Embryonic facial prominence (tissue), 1 donor: Measurements from ENCODE around the gene DTL.

ENCODE experiments used
- DNase-seq: peaks from one replicate; pipeline ENCODE4 v3.0.0-alpha.2; 2016; ENCODE audit errors: extremely low spot score

DTL gene

DNA sequence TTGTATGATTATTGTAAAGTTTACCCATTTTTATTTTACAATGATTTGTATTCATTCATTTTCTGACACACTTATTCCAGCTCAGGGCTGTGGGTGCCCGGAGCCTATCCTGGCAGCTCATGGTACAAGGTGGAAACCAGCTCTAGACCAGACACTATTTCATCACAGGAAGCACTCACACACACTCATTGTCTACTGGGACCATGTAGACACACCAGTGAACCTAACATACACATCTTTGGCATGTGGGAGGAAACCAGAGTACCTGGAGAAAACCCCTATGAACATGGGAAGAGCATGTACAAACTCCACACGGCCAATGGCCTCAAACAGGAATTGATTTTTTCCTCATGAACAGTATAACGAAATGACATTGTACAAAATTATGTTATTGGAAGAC is 2.4 kb downstream of the DTL start:
- no peak for DNase-seq

GRCh38 chr1:212039622-212040021 is 4.1 kb downstream of the DTL start:
- DNase-seq = no peak

- no peak for DNase-seq
Observed at GRCh38 chr1:212040629-212041412, 5.3 kb downstream of the DTL start.

- DNase-seq = no peak
Observed at GRCh38 chr1:212042436-212042835, 6.9 kb downstream of the DTL start.

- no peak for DNase-seq
Observed at GRCh38 chr1:212044851-212045250, 9.3 kb downstream of the DTL start.

- no peak for DNase-seq
Observed at GRCh38 chr1:212045981-212046380, 10.4 kb downstream of the DTL start.

- DNase-seq = no peak
Observed at GRCh38 chr1:212053993-212054392, 18.4 kb downstream of the DTL start.

- no peak for DNase-seq
Observed at GRCh38 chr1:212055333-212055732, 19.8 kb downstream of the DTL start.

GRCh38 chr1:212060632-212061472 is 25.3 kb downstream of the DTL start:
- DNase-seq = no peak

DNA sequence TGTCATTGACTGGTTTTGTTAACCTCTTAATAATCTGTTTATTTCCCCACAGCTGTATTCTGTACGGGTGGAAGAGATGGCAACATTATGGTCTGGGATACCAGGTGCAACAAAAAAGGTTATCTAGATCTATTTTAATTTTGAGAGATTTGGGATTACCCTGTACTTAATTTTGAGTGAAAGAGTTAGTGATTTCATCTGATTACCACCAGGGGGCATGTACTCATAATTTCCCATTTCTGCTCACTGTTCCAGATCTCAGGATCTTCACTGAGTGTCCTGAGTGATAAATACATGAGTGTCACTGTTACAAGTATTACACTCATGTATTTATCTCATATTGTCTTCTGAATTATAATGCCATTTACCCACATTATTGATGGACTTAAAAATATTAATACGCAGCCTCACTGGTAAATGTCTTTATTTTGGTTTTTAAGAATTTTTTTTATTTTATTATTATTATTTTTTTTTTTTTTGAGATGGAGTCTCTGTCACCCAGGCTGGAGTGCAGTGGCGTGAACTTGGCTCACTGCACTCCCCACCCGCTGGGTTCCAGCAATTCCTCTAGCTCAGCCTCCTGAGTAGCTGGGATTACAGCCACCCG is 27.4 kb downstream of the DTL start:
- no peak for DNase-seq

- DNase-seq = no peak
Observed at GRCh38 chr1:212067787-212068186, 32.2 kb downstream of the DTL start.

GRCh38 chr1:212070720-212071302 is 35.3 kb downstream of the DTL start:
- peak; percentile 46 for DNase-seq

DNA sequence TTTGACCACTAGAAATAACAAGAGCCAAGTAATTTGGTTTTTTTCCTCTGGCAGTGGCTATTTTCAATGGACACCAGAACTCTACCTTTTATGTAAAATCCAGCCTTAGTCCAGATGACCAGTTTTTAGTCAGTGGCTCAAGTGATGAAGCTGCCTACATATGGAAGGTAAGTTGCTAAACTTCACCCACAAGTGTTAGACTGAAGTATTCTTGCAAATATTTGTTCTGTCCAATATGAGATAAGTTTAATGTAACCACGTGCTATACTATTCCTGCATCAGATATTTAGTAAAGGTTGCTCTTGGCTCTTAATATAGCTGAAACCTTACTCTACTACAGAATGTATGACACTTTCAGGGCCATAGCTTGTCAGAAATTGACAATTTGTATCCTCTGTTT is 36.5 kb downstream of the DTL start:
- DNase-seq = no peak

- no peak for DNase-seq
Observed at GRCh38 chr1:212073490-212073889, 37.9 kb downstream of the DTL start.

DNA sequence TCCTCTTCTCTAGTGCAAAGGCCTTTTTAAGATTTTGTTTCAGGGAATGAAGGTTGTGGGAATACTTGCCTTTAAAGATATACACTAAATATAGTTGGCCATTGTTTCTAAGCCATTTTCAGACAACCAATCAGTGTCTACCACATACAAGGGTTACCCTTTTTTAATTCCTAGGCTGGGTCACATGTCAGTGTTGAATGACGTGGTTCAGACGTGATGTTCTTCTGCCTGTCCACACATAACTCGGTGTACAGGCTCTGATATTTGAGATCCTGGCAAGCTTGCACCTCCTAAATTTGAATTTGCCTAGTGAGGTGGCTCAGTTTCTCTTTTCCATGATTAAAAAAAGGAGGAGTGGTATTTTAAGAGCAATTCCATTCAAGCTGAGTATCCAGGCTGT is 38.8 kb downstream of the DTL start:
- DNase-seq = no peak

DNA sequence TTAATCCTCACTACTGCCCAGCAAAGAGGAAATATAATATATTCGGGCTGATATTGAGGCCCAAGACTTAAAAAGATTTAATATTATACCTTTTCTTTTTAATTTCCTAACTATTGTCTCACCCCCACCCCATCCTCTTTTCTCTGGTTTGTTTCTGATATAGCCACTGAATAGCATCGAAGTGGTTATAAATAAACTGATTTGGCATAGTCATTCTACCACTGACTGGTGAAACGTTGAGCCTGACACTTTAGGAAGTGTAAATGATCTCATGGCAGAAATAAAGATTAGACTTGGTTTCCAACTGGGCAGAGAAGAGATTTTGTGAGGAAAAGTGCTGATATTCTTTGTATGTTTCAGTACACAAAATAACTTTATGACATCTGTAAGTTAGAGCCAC is 39.3 kb downstream of the DTL start:
- DNase-seq = no peak

GRCh38 chr1:212077028-212077427 is 41.5 kb downstream of the DTL start:
- no peak for DNase-seq

- no peak for DNase-seq
Observed at GRCh38 chr1:212078826-212079225, 43.3 kb downstream of the DTL start.

GRCh38 chr1:212082765-212083406 is 47.3 kb downstream of the DTL start:
- DNase-seq = no peak

DNA sequence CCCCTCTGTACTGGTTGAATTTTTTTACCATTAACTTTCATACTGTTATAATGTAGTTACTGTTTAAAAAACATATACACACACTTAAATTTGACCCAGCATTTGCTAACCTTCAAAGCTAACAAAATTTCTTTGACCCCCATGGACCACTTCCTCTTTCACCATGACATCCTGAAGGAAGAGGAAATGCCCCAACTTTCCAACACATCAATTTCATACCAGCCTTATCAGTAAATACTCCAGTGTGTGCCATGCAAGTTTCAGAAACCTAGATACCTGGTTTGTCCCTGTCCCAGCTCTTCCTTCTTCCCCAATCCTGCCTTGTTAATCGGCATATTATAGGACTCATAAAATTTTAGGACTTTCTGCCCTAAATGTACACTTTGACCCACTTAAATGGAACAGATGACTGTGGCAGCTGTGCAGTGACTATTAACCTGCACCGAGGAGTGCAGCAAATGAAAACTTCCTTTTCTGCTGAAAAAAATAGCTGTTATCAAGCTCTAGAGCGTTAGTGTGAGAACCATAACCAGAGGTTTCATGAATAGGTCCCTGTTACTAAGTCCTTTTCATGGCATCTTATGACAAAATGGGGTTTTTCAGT is 54.1 kb downstream of the DTL start:
- no peak for DNase-seq

DNA sequence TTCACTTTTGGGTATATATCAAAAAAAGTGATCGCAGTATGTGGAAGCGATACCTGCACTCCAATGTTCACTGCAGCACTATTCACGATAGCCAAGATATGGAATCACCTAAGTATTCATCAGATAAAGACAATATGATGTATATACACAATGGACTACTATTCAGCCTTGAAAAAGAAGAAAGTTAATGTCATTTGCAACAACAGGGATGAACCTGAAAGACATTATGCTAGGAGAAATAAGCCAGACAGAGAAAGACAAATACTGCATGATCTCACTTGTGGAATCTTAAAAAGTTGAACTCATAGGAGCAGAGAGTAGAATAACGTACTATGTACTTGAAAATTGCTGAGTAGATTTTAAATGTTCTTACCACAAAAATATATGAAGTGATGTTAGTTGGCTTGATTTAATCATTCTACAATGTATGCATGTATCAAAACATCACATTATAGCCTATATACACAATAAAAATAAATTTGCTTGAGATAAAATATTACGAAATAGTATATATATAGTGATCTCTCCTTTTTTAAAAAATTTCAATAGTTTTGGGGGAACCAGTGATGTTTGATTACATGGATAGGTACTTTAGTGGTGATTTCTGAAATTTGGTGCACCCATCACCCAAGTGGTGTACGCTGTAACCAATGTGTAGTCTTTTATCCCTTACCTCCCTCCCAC is 56.0 kb downstream of the DTL start:
- no peak for DNase-seq
